GM03348 (cell line): ENCODE results near the gene AANAT.
"Not testable (repeated sequence)": the region's sequence is repeated elsewhere in the genome, so short reads cannot be mapped to it uniquely, and the experiment has no call there.

Experiments used
- DNase-seq: peaks from one replicate; pipeline ENCODE4 v3.0.0; 2012; ENCODE audit warnings: low spot score

The AANAT gene

DNA sequence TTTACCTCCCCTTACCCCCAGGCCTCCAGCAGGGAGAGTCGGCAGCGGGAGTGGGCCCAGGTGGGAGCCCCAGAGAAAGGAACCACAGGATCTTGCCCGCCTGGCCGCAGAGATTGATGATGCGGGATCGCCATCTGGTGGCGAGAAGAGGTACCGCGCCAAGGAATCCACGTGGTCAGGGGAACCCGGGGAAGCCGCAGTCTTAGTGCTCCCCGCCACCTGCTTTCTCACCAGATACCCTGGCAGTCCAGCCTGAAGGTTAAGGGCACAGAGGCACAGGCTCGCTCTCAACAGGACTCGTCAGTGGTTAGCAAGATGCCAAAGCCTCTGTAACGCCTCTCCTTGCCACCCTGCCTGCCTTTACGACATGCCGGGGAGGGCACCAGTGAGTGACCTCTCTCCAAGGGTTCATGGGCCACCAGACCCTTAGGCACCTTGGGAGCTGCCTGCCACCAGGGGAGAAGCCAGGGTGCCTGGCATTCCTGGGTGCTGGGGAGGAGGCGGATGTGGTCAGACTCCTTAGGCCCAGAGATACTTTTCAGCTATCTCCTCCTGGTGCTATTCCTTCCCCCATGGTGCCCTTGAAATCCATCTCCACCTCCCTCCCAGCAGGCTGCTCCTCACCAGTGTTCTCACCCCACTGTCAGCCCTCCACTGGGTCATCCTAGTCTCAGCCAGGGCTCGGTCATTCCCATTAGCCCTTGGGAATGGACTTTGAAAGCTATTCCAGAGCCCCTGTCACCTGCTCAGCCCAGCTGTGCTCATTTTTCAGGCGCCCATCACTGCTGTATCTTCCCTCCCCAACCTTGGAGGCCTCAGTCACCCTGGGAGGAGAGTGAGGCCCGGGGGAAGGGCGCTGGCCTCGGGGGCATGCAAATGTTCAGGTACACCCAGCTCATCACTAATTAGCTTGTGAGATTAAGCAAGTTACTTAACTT, 39.3 kb downstream of the AANAT start:
- peak; percentile 90 for DNase-seq

- not testable (repeated sequence) for DNase-seq
Measured at GRCh38 chr17:76508472-76509063, 41.2 kb downstream of the AANAT start.

GRCh38 chr17:76510831-76511244, 43.4 kb downstream of the AANAT start:
- DNase-seq, result peak; percentile 21

GRCh38 chr17:76511668-76512365, 44.4 kb downstream of the AANAT start:
- DNase-seq, result no peak

- DNase-seq, result no peak
Measured at GRCh38 chr17:76512366-76513305, 45.2 kb downstream of the AANAT start.

- DNase-seq, result no peak
Measured at GRCh38 chr17:76513306-76513692, 45.9 kb downstream of the AANAT start.

DNA sequence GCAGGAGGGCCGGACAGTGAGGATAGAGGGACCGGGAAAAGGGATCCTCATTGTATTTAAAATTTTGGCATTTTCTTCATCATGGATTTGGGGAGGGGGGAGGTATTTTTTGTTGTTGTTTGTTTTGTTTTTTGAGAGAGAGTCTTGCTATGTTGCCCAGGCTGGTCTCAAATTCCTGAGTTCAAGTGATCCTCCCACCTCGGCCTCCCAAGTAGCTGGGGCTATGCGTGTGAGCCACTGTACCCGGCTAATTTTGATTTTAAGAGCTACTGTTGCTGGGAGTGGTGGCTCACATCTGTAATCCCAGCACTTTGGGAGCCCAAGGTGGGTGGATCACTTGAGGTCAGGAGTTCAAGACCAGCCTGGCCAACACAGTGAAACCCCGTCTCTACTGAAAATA, 47.0 kb downstream of the AANAT start:
- not testable (repeated sequence) for DNase-seq

DNA sequence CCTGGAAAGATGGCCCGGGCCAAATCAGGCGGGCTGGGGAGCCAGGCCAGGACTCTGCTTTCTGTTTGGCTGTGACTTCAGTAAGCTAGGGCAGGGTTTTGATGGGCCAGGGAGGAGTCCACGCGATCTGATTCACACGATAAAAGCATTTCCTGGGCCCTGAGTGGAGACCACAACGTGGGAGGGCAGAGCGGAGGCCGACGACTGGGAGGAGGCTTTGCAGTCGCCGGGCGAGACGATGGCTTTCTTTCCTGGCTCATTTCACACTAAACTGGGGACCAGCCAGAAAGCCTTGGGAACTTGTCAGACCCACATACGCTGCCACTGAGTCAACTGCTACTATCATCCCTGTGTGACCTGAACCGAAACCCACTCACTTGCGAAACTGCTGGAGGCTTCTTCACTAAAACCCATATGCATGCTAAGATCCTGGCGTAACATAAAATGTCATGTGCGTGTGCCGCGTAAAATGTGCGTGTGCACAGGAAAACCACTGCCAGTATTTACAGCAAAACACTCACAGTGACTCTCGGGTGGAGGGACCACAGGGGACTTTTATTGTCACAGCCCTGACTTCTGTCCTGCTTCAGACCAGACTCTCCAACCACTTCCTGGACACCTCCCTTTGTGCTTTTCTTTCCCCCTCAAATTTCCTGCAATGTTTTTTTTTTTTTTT, 48.0 kb downstream of the AANAT start:
- peak; percentile 96 for DNase-seq

- no peak for DNase-seq
Measured at GRCh38 chr17:76517638-76518038, 50.2 kb downstream of the AANAT start.

DNA sequence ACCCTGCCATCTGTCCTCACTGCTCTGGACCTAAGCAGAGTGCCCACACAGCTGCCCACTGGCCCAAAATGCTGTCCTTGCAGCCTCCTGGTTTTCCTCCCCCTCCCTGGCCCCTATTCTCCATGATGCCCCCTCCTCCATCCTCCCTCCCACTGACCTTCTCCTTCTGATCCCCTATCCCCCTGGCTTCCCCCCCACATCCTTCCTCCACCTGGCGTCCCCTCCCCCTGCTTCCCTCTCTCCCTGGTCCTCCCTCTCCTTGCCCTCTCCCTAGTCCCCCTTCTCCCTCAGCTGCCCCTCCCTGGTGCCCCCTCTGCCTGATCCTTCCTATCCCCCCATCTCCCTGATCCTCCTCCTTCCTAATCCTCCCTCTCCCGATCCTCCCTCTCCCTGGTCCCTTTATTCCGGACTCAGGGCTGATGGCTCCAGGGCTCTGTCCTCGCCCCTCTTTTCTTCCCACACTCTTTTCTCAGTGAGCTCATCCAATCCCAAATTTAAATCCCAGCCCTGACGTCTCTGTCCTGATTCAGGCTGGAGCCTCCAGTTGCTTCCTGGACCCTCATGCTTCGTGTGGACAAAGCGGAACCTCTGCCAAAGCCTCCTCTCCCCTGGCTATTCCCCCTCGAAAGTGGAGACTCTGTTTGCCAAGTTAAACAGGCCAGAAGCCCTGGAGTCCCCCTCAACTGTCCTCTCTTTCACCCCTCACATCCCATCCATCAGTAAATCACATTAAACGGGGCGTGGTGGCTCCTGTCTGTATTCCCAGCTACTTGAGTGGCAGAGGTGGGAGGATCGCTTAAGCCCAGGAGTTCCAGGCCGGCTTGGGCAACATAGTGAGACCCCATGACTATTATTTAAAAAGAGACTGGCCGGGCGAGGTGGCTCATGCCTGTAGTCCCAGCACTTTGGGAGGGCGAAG, 51.9 kb downstream of the AANAT start:
- no peak for DNase-seq
